Panc1 (cell line): Measurements from ENCODE around the gene SH3RF2. TPM values are rescaled to one million over a fixed set of nuclear protein-coding genes. Genes with fewer than 3 reads are reported as not detected.

Experiments used
- ATAC-seq: fragments of 200-7000 bp; cut with Tn5 transposase; 2 replicates; pipeline ENCODE4 v1.9.1; 2020; ENCODE audit warnings: mild to moderate bottlenecking, moderate library complexity
- BruUV-seq: library from RNA; stranded (reverse); fragments of 400-500 nt; replicated peaks from 2 replicates; lab custom pipeline; 2021; lab: Mats Ljungman, UMichigan
- CTCF ChIA-PET: fragments of 300-600 bp; sonication (Branson Sonifier 250); formaldehyde crosslinking; loops from one replicate; lab custom pipeline; 2022; ENCODE audit warnings: antibody characterized with exemption; lab: Charles Lee
- POLR2A ChIA-PET: fragments of 300-600 bp; sonication (Branson Sonifier 250); formaldehyde crosslinking; loops from one replicate; lab custom pipeline; 2022; ENCODE audit warnings: antibody characterized with exemption; lab: Charles Lee
- DNase-seq: peaks from one replicate; pipeline ENCODE4 v3.0.0-alpha.2; 2010; ENCODE audit warnings: low read depth, low spot score
- H3K27ac ChIP-seq: 2 replicates; pipeline ENCODE4 v1.5.1; 2011; ENCODE audit warnings: mild to moderate bottlenecking, low read length, inconsistent platforms
- H3K27me3 ChIP-seq: fragments of 200-500 bp; sonication (Bioruptor generic); 2 replicates; pipeline ENCODE4 v1.6.0; 2014; ENCODE audit warnings: low read length, inconsistent platforms; ENCODE audit not compliant: control insufficient read depth, insufficient read depth
- H3K36me3 ChIP-seq: fragments of 200-500 bp; sonication (Bioruptor generic); 2 replicates; pipeline ENCODE4 v1.5.1; 2014; ENCODE audit warnings: inconsistent platforms, mild to moderate bottlenecking, low read length, moderate library complexity; ENCODE audit not compliant: control insufficient read depth, insufficient read depth
- H3K4me1 ChIP-seq: 2 replicates; pipeline ENCODE4 v1.5.1; 2011; ENCODE audit warnings: inconsistent platforms, mild to moderate bottlenecking, low read length, moderate library complexity; ENCODE audit not compliant: control insufficient read depth, insufficient read depth
- H3K4me3 ChIP-seq, 2 experiments: 2 replicates each; pipeline ENCODE4 v1.5.1; 2011 to 2012; ENCODE audit warnings: low read depth in 2 of 2, low read length in 2 of 2, mild to moderate bottlenecking in 2 of 2, inconsistent platforms in 1 of 2, moderate library complexity in 1 of 2
- H3K9me3 ChIP-seq: fragments of 200-500 bp; sonication (Bioruptor generic); 2 replicates; pipeline ENCODE4 v1.5.1; 2014; ENCODE audit warnings: low read depth, mild to moderate bottlenecking, inconsistent platforms, low read length, moderate library complexity; ENCODE audit not compliant: control insufficient read depth, insufficient read depth
- POLR2AphosphoS5 ChIP-seq: IDR thresholded peaks from 2 replicates; pipeline ENCODE4 v1.6.1; 2012; ENCODE audit warnings: mild to moderate bottlenecking, low read depth, low read length, moderate library complexity
- REST ChIP-seq, 2 experiments: IDR thresholded peaks; 2 replicates each; pipeline ENCODE4 v1.6.1; 2011 to 2012; ENCODE audit warnings: low read depth in 2 of 2, control low read depth in 1 of 2, low read length in 1 of 2, mild to moderate bottlenecking in 1 of 2, moderate library complexity in 1 of 2; ENCODE audit not compliant: insufficient read depth in 1 of 2
- SIN3A ChIP-seq: IDR thresholded peaks from 2 replicates; pipeline ENCODE4 v1.6.1; 2012; ENCODE audit warnings: low read depth, mild to moderate bottlenecking, low read length, moderate library complexity, borderline replicate concordance; ENCODE audit not compliant: insufficient read depth
- TCF7L2 ChIP-seq: IDR thresholded peaks from 2 replicates; pipeline ENCODE4 v1.6.1; 2011; ENCODE audit warnings: mild to moderate bottlenecking, low read depth, low read length, inconsistent platforms
- in situ Hi-C: cut with HindIII; loops from 2 replicates; pipeline ENCODE4 v1.10.0; 2016; ENCODE audit warnings: low sequenced_read_pairs, low pct_unique_long_range_greater_than_20kb
- intact Hi-C: fragments of 100-400 bp; cut with micrococcal nuclease; formaldehyde crosslinking; loops from one replicate; pipeline ENCODE4 v1.10.0; 2022; ENCODE audit not compliant: unreplicated experiment
- total RNA-seq: library from RNA; stranded (reverse); gene quantifications from one replicate; pipeline ENCODE4 v1.2.1, GENCODE V29; 2021; ENCODE audit not compliant: unreplicated experiment
- TF ChIP-seq, protein P1 (sequence below): fragments of 450-650 bp; IDR thresholded peaks from 2 replicates; pipeline ENCODE4 v1.5.1; 2017; ENCODE audit warnings: mild to moderate bottlenecking

The SH3RF2 gene
- total RNA-seq, 1 experiment from 2014 or later = 23.1 TPM

DNA sequence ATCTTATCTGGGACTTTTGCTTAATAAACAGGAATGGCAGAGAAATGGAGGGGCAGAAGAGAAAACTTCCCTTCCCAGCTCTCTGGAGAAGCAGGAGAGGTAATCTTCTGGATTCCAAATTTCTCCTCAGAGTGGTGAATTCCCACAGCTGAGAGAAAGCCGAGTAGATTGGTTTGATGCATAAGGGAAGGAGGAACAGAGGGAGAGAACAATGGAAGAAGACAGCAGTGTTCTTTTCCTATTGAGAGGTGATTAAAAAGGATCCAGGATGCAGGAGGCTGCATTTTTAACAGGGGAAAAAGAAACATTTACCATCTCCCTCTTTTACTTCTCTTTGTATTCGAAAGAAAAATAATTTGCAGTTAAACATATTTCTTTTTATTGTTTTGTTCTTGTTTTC lies 13.1 kb downstream of the SH3RF2 start:
- H3K27ac ChIP-seq = no peak overlapping the region; the same call in 1 of the 2 replicates
- ATAC-seq (no peak), DNase-seq (no peak)
- no peaks in the 10 kb centered on the region for H3K36me3 ChIP-seq
- POLR2A ChIA-PET = no interaction called here
- no peaks in the 10 kb centered on the region for H3K9me3 ChIP-seq
- intact Hi-C loops = loop anchor here (10.0 kb wide), 1 partner anchor 95 kb away; no protein-coding TSS in a partner anchor
- H3K4me3 ChIP-seq = no peak overlapping the region
- in situ Hi-C loops = no loop called here
- no TSS peak for BruUV-seq
- H3K27me3 ChIP-seq = no peaks in the 10 kb centered on the region
- CTCF ChIA-PET = no interaction called here
- H3K4me1 ChIP-seq = peaks cover 30% of the 10 kb centered on the region
- TF ChIP-seq, protein P1, sequence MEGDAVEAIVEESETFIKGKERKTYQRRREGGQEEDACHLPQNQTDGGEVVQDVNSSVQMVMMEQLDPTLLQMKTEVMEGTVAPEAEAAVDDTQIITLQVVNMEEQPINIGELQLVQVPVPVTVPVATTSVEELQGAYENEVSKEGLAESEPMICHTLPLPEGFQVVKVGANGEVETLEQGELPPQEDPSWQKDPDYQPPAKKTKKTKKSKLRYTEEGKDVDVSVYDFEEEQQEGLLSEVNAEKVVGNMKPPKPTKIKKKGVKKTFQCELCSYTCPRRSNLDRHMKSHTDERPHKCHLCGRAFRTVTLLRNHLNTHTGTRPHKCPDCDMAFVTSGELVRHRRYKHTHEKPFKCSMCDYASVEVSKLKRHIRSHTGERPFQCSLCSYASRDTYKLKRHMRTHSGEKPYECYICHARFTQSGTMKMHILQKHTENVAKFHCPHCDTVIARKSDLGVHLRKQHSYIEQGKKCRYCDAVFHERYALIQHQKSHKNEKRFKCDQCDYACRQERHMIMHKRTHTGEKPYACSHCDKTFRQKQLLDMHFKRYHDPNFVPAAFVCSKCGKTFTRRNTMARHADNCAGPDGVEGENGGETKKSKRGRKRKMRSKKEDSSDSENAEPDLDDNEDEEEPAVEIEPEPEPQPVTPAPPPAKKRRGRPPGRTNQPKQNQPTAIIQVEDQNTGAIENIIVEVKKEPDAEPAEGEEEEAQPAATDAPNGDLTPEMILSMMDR = no peak
- TF ChIP-seq REST (IDR thresholded peaks at IDR 0.05; ENCODE audit: insufficient read depth in 1 of 2, low read depth in 2 of 2, low read length in 1 of 2) = no peak
- no peak for TF ChIP-seq POLR2AphosphoS5
- no peak for TF ChIP-seq SIN3A
- no peak for TF ChIP-seq TCF7L2

GRCh38 chr5:145951071-145951470 lies 14.7 kb downstream of the SH3RF2 start:
- no peak for TF ChIP-seq SIN3A
- TF ChIP-seq REST (IDR thresholded peaks at IDR 0.05; ENCODE audit: insufficient read depth in 1 of 2, low read depth in 2 of 2, low read length in 1 of 2) = no peak
- no peak for TF ChIP-seq TCF7L2
- no peak for TF ChIP-seq POLR2AphosphoS5
- no peak overlapping the region for H3K4me3 ChIP-seq
- in situ Hi-C loops (no loop called here), intact Hi-C loops (no loop called here)
- peaks cover 17% of the 10 kb centered on the region for H3K4me1 ChIP-seq
- H3K9me3 ChIP-seq = no peaks in the 10 kb centered on the region
- no peak overlapping the region for H3K27ac ChIP-seq
- H3K27me3 ChIP-seq = no peaks in the 10 kb centered on the region
- CTCF ChIA-PET = no interaction called here
- no peak for DNase-seq
- POLR2A ChIA-PET = interaction anchor here (0.6 kb wide), 1 partner anchor 10 kb away, joined by 3 read pairs; no protein-coding TSS in a partner anchor
- H3K36me3 ChIP-seq = no peaks in the 10 kb centered on the region
- BruUV-seq = no TSS peak
- no peak for ATAC-seq
